Left kidney (tissue), 8 donors: ENCODE measurements around the gene TNFRSF6B. TPM values are rescaled to one million over a fixed set of nuclear protein-coding genes. Genes with fewer than 3 reads are reported as not detected.
"Not testable (repeated sequence)": the region's sequence is repeated elsewhere in the genome, so short reads cannot be mapped to it uniquely, and the experiment has no call there.

Experiments used
- DNase-seq: peaks from one replicate; pipeline ENCODE4 v3.0.0-alpha.2; 2013
- long read RNA-seq, 8 donors: transcript quantifications; one replicate each; lab custom pipeline, GENCODE V29; 2026
- polyA plus RNA-seq: library from polyadenylated mRNA; unstranded; fragments of 120-200 nt; gene quantifications from one replicate; pipeline ENCODE4 v1.2.1, GENCODE V29; 2013; ENCODE audit not compliant: insufficient read length

Gene TNFRSF6B
- 2.1 TPM for polyA plus RNA-seq
- long read RNA-seq, donor 1, partial matches to known transcripts: 0 of 1 reads
- long read RNA-seq, donor 1, other reads (novel, unspliced or antisense): 0 of 1 reads
- long read RNA-seq, donor 2, partial matches to known transcripts: 0 of 25 reads
- long read RNA-seq, donor 2, other reads (novel, unspliced or antisense): 21 of 25 reads
- long read RNA-seq, donor 3, partial matches to known transcripts: 0 of 2 reads
- long read RNA-seq, donor 3, other reads (novel, unspliced or antisense): 0 of 2 reads
- long read RNA-seq, donor 4: 0 reads
- long read RNA-seq, donor 5, partial matches to known transcripts: 0 of 1 reads
- long read RNA-seq, donor 5, other reads (novel, unspliced or antisense): 0 of 1 reads
- long read RNA-seq, donor 6, partial matches to known transcripts: 0 of 1 reads
- long read RNA-seq, donor 6, other reads (novel, unspliced or antisense): 0 of 1 reads
- long read RNA-seq, donor 7, partial matches to known transcripts: 0 of 2 reads
- long read RNA-seq, donor 7, other reads (novel, unspliced or antisense): 0 of 2 reads
- long read RNA-seq, donor 8, partial matches to known transcripts: 0 of 1 reads
- long read RNA-seq, donor 8, other reads (novel, unspliced or antisense): 0 of 1 reads

- no peak for DNase-seq
These were observed at the start of gene TNFRSF6B for GRCh38 chr20:63696628-63697356. TNFRSF6B (plus strand) TSS chr20:63696652; CDS start chr20:63696768, 116 bp downstream.

DNA sequence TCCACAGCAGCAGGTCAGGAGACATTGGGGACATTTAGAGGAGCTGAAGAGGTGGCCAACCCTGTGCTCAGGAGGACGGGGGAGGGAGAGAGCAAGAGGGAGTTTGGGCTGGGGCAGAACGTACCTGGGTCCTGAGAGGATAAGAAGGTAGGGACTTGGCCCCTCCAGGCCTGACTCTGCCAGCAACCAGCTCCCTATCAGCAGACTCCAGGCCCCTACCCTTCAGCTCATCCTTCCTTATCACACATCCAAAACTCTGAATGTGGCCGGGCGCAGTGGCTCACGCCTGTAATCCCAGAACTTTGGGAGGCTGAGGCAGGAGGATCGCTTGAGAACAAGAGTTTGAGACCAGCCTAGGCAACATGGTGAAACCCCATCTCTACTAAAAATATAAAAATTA lies 48.3 kb upstream of the TNFRSF6B start:
- DNase-seq: no peak

DNA sequence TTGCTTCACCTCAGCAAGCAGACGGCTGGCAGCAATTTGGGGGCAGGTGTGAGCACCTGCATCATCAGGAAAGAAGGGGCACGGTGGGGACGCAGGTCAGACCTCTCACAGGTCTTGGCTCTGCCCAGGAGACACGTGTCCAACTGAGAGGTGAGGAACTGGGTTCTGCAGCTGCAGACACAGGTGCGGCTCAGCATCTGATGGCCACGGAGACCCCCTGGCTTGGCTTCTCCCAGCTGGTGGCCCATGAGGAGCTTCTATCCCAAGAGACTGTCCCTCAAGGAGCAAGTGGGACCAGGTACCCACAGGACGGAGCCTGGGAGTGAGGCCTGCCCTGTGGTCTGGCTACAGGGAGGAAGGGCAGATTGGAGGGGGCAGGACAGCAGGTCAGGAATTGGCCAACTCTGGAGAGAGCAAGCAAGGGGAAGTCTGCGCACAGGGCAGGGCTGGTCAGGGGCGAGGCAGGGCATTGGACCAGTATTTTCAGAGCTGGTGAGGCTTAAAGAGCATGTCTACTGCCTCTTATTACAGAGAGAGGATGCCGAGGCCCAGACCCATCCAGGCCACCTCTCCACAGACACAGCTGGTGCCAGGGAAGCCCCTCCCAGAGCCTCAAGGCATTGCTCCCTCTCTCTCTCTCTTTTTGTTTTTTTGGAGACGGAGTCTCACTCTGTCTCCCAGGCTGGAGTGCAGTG lies 47.4 kb upstream of the TNFRSF6B start:
- DNase-seq: no peak

DNA sequence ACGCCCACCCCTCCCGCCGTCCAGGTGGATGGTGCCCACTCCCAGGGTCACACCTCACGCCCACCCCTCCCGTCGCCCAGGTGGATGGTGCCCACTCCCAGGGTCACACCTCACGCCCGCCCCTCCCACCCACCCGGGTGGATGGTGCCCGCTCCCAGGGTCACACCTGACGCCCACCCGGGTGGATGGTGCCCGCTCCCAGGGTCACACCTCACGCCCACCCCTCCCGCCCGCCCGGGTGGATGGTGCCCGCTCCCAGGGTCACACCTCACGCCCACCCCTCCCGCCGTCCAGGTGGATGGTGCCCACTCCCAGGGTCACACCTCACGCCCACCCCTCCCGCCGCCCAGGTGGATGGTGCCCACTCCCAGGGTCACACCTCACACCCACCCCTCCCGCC lies 46.0 kb upstream of the TNFRSF6B start:
- DNase-seq: not testable (repeated sequence)

- no peak for DNase-seq
These were observed 44.6 kb upstream of the TNFRSF6B start for GRCh38 chr20:63651942-63652191.

DNA sequence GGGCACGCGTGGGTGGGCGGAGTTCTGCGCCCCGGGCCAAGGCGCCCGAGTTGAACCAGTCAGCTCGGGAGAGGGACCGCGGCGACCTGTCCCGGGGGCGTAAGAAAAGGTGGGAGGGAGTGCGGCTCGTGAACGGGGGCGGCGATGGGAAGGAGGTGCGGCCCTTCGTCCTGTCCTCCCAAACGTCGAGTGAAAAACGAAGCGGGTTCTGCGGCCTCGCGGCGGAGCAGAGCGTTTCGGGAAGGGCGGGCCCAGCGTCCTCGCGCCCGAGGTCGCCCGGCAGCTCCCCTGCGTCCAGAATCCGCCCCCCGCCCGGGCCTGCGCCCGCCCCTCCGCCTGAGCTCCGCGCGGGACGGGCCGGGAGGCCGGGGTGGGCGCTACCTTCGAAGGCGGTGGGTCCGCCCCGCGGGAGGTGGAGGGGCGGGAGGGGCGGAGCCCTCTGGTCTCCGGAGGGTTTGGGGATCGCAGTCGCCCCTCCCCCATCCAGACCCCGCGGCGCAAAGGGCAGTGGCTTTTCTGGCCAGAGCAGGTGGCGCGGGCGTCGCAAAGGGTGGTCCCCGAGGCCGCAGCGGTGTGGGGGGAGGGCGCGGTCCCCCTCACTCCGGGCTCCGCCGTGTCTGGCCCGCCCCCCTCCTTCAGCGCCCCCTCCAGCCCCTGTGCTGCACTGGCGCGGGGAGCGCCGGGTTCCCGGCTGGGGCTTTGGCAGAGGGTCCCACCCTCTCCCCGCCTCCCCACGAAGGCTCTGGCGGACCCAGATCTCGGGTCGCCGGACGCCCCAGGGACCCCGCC lies 44.1 kb upstream of the TNFRSF6B start:
- DNase-seq: no peak

- DNase-seq: peak; percentile 91
These were observed 43.1 kb upstream of the TNFRSF6B start, which contains the start of gene STMN3 for GRCh38 chr20:63653041-63653973. STMN3 (minus strand) TSS chr20:63653424; CDS start chr20:63653345, 79 bp downstream.

- DNase-seq: no peak
These were observed 42.3 kb upstream of the TNFRSF6B start for GRCh38 chr20:63653974-63654668.

DNA sequence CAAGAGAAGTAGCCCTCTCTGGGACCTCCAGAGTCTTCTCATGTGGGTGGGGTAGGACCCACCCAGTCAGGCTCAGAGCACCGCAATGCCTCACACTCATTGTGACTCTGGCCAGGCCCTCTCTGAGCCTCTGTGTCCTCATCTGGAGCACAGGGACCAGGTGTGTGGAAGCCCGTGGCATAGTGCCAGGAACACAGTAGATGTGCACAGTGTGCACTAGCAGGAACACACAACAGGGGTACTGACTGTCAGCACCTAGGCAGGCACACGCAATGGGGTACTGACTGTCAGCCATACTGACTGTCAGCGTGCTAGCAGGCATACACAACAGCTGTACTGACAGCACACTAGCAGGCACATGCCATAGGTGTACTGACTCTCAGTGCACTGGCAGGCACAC lies 41.2 kb upstream of the TNFRSF6B start:
- DNase-seq: no peak

DNA sequence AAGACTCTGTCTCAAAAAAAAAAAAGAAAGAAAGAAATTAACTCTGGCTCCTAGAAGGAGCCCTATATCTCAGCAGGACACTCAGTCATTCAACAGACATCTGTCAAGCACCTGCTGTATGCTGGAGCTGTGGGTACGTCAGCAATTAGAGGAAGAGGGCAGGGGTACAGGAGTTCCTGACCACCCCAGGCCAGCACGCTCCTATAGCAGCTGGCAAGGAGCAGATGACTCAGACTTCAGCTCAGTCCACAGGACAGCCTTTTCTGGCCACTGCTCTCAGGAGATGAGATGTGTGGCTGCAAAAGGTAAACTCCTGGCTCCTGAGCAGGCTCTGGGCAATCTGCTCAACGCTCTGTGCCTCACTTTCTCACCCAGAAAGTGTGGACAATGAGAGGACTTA lies 40.0 kb upstream of the TNFRSF6B start:
- DNase-seq: no peak

DNA sequence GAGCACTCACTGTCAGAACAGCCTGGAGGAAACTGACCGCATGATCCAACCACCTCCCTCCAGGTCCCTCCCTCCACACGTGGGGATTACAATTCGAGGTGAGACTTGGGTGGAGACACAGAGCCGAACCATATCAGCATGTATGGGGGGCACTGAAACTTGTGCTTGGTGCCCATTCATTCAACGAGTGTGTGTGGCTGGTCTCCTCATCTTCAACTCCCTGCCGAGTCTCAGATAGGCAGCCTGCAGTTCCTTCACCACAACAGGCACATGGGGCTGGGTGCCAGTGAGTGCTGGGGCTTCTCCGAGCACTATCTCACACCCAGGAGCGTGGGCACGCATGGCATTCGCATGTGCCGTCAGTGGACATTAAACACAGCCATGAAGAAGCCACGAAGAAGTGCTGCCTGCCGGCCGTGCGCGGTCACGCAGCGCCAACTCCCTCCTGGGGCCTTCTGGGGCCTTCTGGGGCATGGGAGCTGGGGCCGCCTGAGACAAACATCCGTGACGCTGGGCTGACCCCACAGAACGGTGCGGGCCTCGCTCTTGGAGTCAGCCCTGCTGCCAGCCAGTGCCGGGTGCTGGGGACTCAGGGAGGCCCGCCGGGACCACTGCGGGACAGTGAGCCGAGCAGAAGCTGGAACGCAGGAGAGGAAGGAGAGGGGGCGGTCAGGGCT lies 39.1 kb upstream of the TNFRSF6B start:
- no peak for DNase-seq

GRCh38 chr20:63657937-63658748 lies 38.3 kb upstream of the TNFRSF6B start, which contains the start of gene RTEL1:
RTEL1 (plus strand) TSS chr20:63658312; CDS start chr20:63659403, 1,091 bp downstream.
- peak; percentile 92 for DNase-seq

- DNase-seq: no peak
These were observed 37.7 kb upstream of the TNFRSF6B start for GRCh38 chr20:63658749-63659187.

GRCh38 chr20:63659370-63659769 lies 37.1 kb upstream of the TNFRSF6B start:
- DNase-seq: no peak

DNA sequence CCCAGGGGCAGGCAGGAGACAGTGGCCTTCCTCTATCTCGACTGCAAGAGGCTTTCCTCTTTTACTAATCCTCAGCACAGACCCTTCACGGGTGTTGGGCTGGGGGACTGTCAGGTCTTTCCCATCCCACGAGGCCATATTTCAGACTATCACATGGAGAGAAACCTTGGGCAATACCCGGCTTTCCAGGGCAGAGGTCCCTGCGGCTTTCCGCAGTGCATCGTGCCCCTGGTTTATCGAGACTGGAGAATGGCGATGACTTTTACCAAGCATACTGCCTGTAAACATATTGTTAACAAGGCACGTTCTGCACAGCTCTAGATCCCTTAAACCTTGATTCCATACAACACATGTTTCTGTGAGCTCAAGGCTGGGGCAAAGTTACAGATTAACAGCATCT lies 36.3 kb upstream of the TNFRSF6B start:
- not testable (repeated sequence) for DNase-seq

GRCh38 chr20:63660622-63661021 lies 35.8 kb upstream of the TNFRSF6B start:
- no peak for DNase-seq

GRCh38 chr20:63661108-63661507 lies 35.3 kb upstream of the TNFRSF6B start:
- no peak for DNase-seq
